ENCODE measurements around the gene SPATA32. TPM values are rescaled to one million over a fixed set of nuclear protein-coding genes. Genes with fewer than 3 reads are reported as not detected.

Gene SPATA32
- total RNA-seq, 2 experiments from 2014 or later = 0.20 to 0.27 TPM

- peaks cover 86% of the 10 kb centered on the region for H3K36me3 Mint-ChIP-seq (ENCODE audit: low read depth)
- DNase-seq (no peak), ATAC-seq (ENCODE audit: poor library complexity) (no peak)
- peak overlapping the region; percentile 100 for H3K27ac Mint-ChIP-seq
- Histone ChIP-seq H3K27ac (ENCODE audit: low read depth in 1 of 2, low read length in 2 of 2) (peak overlapping the region; percentile 8 to 44), H3K4me1 (ENCODE audit: insufficient read depth, low read length) (peaks cover 76% of the 10 kb centered on the region), H3K4me3 (ENCODE audit: low read length) (no peak overlapping the region), H3K27me3 (ENCODE audit: control insufficient read depth in 1 of 2, insufficient read depth in 2 of 2, low read length in 2 of 2) (no peaks in the 10 kb centered on the region), H3K36me3 (ENCODE audit: insufficient read depth, low read length) (peaks cover 96% of the 10 kb centered on the region), H3K9me3 (ENCODE audit: control insufficient read depth in 1 of 2, insufficient read depth in 1 of 2, low read length in 2 of 2) (no peaks in the 10 kb centered on the region)
- CTCF ChIA-PET = interaction anchor here (1.1 to 6.5 kb wide), 5 partner anchors 12 to 101 kb away, joined by 4 to 112 read pairs (median 11); partner anchors contain the start of genes ACBD4 and FMNL1
- peaks cover 65% of the 10 kb centered on the region for H3K4me1 Mint-ChIP-seq (ENCODE audit: low read depth)
- no peaks in the 10 kb centered on the region for H3K9me3 Mint-ChIP-seq
- intact Hi-C loops (cut with DNase I, micrococcal nuclease) = no loop called here
- no peaks in the 10 kb centered on the region for H3K27me3 Mint-ChIP-seq
- H3K4me3 Mint-ChIP-seq = no peak overlapping the region
- TF ChIP-seq CTCF (IDR thresholded peaks at IDR 0.05) = no peak
- POLR2A ChIA-PET = interaction anchor here (1.0 to 12.1 kb wide), 3 partner anchors 11 to 41 kb away, joined by 3 to 262 read pairs (median 29); partner anchors contain the start of gene FMNL1
These were observed 25.6 kb downstream of the SPATA32 start for GRCh38 chr17:45236282-45236606.

GRCh38 chr17:45235416-45236281 is 26.2 kb downstream of the SPATA32 start:
- H3K4me1 Mint-ChIP-seq (ENCODE audit: low read depth) = peaks cover 65% of the 10 kb centered on the region
- Histone ChIP-seq H3K27ac (ENCODE audit: low read depth in 1 of 2, low read length in 2 of 2) (peak overlapping the region; percentile 41 to 44), H3K27me3 (ENCODE audit: control insufficient read depth in 1 of 2, insufficient read depth in 2 of 2, low read length in 2 of 2) (no peaks in the 10 kb centered on the region), H3K9me3 (ENCODE audit: control insufficient read depth in 1 of 2, insufficient read depth in 1 of 2, low read length in 2 of 2) (no peaks in the 10 kb centered on the region), H3K4me3 (ENCODE audit: low read length) (no peak overlapping the region), H3K4me1 (ENCODE audit: insufficient read depth, low read length) (peaks cover 76% of the 10 kb centered on the region), H3K36me3 (ENCODE audit: insufficient read depth, low read length) (peaks cover 96% of the 10 kb centered on the region)
- DNase-seq = peak; percentile 70 to 92 (median 78)
- H3K9me3 Mint-ChIP-seq = no peaks in the 10 kb centered on the region
- ChIA-PET POLR2A (interaction anchor here (0.7 to 12.1 kb wide), 6 partner anchors 8 to 75 kb away, joined by 3 to 262 read pairs (median 5); partner anchors contain the start of genes FMNL1 and HEXIM2), CTCF (interaction anchor here (0.7 to 6.5 kb wide), 16 partner anchors 11 to 152 kb away, joined by 3 to 112 read pairs (median 6); partner anchors contain the start of genes ACBD4, FMNL1 and MAP3K14)
- no peaks in the 10 kb centered on the region for H3K27me3 Mint-ChIP-seq
- ATAC-seq (ENCODE audit: poor library complexity) = peak; percentile 63
- peak overlapping the region; percentile 100 for H3K27ac Mint-ChIP-seq
- H3K4me3 Mint-ChIP-seq = peak overlapping the region; percentile 39
- intact Hi-C loops (cut with DNase I, micrococcal nuclease) = loop anchor here (1.0 to 2.0 kb wide), 4 partner anchors 16 to 150 kb away; no protein-coding TSS in a partner anchor
- peak; percentile 93 for TF ChIP-seq CTCF (IDR thresholded peaks at IDR 0.05)
- peaks cover 81% of the 10 kb centered on the region for H3K36me3 Mint-ChIP-seq (ENCODE audit: low read depth)

GRCh38 chr17:45234641-45235415 is 27.1 kb downstream of the SPATA32 start:
- peak overlapping the region; percentile 37 to 41 for H3K27ac ChIP-seq (ENCODE audit: low read depth in 1 of 2, low read length in 2 of 2)
- peak; percentile 65 for TF ChIP-seq CTCF (IDR thresholded peaks at IDR 0.05)
- Mint-ChIP-seq H3K36me3 (ENCODE audit: low read depth) (peaks cover 73% of the 10 kb centered on the region), H3K27me3 (no peaks in the 10 kb centered on the region), H3K4me1 (ENCODE audit: low read depth) (peaks cover 70% of the 10 kb centered on the region), H3K4me3 (no peak overlapping the region), H3K27ac (peak overlapping the region; percentile 100), H3K9me3 (no peaks in the 10 kb centered on the region)
- ATAC-seq (ENCODE audit: poor library complexity) (peak; percentile 77), DNase-seq (peak in 11 of 14 experiments; percentile 42 to 82 (median 56))
- H3K4me3 ChIP-seq (ENCODE audit: low read length) = no peak overlapping the region
- no peaks in the 10 kb centered on the region for H3K9me3 ChIP-seq (ENCODE audit: control insufficient read depth in 1 of 2, insufficient read depth in 1 of 2, low read length in 2 of 2)
- H3K36me3 ChIP-seq (ENCODE audit: insufficient read depth, low read length) = peaks cover 91% of the 10 kb centered on the region
- POLR2A ChIA-PET = interaction anchor here (0.6 to 12.1 kb wide), 6 partner anchors 9 to 74 kb away, joined by 3 to 262 read pairs (median 5); partner anchors contain the start of genes FMNL1 and HEXIM2
- no peaks in the 10 kb centered on the region for H3K27me3 ChIP-seq (ENCODE audit: control insufficient read depth in 1 of 2, insufficient read depth in 2 of 2, low read length in 2 of 2)
- H3K4me1 ChIP-seq (ENCODE audit: insufficient read depth, low read length) = peaks cover 80% of the 10 kb centered on the region
- intact Hi-C loops (cut with DNase I, micrococcal nuclease) = loop anchor here (1.0 to 2.0 kb wide), 4 partner anchors 16 to 150 kb away; no protein-coding TSS in a partner anchor
- CTCF ChIA-PET = interaction anchor here (0.6 to 6.5 kb wide), 19 partner anchors 10 to 827 kb away, joined by 3 to 112 read pairs (median 5); partner anchors contain the start of genes ACBD4, FMNL1 and MAP3K14

All from CD4-positive, alpha-beta T cell (primary cell).